Smooth muscle cell (in vitro differentiated cells): Measurements from ENCODE around the gene TNS1. TPM values are rescaled to one million over a fixed set of nuclear protein-coding genes. Genes with fewer than 3 reads are reported as not detected.

Experiments
- DNase-seq: peaks from one replicate; lab custom pipeline; 2025; ENCODE audit not compliant: unreplicated experiment; lab: John Stamatoyannopoulos, UW
- H2AFZ ChIP-seq: fragments of 200-600 bp; sonication (generic); 2 replicates; pipeline ENCODE4 v1.6.0; 2016; ENCODE audit warnings: antibody characterized with exemption, low read depth, mild to moderate bottlenecking
- H3F3A ChIP-seq: fragments of 200-600 bp; sonication (generic); 2 replicates; pipeline ENCODE4 v1.6.0; 2017; ENCODE audit warnings: antibody characterized with exemption, low read depth
- H3K27ac ChIP-seq: fragments of 200-600 bp; sonication (generic); 2 replicates; pipeline ENCODE4 v1.5.1; 2016; ENCODE audit warnings: low read depth, mild to moderate bottlenecking
- H3K27me3 ChIP-seq: fragments of 200-600 bp; sonication (generic); 2 replicates; pipeline ENCODE4 v1.6.1; 2016; ENCODE audit warnings: low read depth, mild to moderate bottlenecking
- H3K36me3 ChIP-seq: fragments of 200-600 bp; sonication (generic); 2 replicates; pipeline ENCODE4 v1.5.1; 2016; ENCODE audit warnings: low read depth
- H3K4me1 ChIP-seq: fragments of 200-600 bp; sonication (generic); 2 replicates; pipeline ENCODE4 v1.5.1; 2016; ENCODE audit warnings: low read depth
- H3K4me2 ChIP-seq: fragments of 200-600 bp; sonication (generic); 2 replicates; pipeline ENCODE4 v1.6.0; 2016; ENCODE audit warnings: mild to moderate bottlenecking
- H3K4me3 ChIP-seq: fragments of 200-600 bp; sonication (generic); 2 replicates; pipeline ENCODE4 v1.5.1; 2016; ENCODE audit warnings: mild to moderate bottlenecking
- H3K79me2 ChIP-seq: fragments of 200-600 bp; sonication (generic); 2 replicates; pipeline ENCODE4 v1.6.0; 2016; ENCODE audit warnings: low read depth, mild to moderate bottlenecking
- H3K9ac ChIP-seq: fragments of 200-600 bp; sonication (generic); 2 replicates; pipeline ENCODE4 v1.6.0; 2016; ENCODE audit warnings: low read depth
- H3K9me3 ChIP-seq: fragments of 200-600 bp; sonication (generic); replicated peaks from 2 replicates; pipeline ENCODE4 v1.5.1; 2016; ENCODE audit warnings: low read depth
- H4K20me1 ChIP-seq: fragments of 200-600 bp; sonication (generic); 2 replicates; pipeline ENCODE4 v1.6.0; 2016; ENCODE audit warnings: low read depth
- CTCF ChIP-seq: fragments of 200-600 bp; sonication (generic); IDR thresholded peaks from 2 replicates; pipeline ENCODE4 v1.5.1; 2017; ENCODE audit warnings: borderline replicate concordance, mild to moderate bottlenecking, antibody characterized with exemption; ENCODE audit not compliant: insufficient read depth, poor library complexity, severe bottlenecking
- WGBS: methylation state at CpG from one replicate; pipeline ENCODE4 v1.1.7; 2016; ENCODE audit warnings: low lambda C conversion rate; 5-methylcytosine and 5-hydroxymethylcytosine counted together
- polyA plus RNA-seq: library from polyadenylated mRNA; unstranded; fragments of >200 nt; fragmentation: Nextera tagmentation; extraction: Ambion mirVana; gene quantifications from 2 replicates; pipeline ENCODE4 v1.2.1, GENCODE V29; 2016
- total RNA-seq: library from RNA; depleted of rRNA; stranded (reverse); fragments of >200 nt; gene quantifications from 2 replicates; pipeline ENCODE4 v1.2.3, GENCODE V29; 2014

The TNS1 gene
- total and polyA plus RNA-seq, 2 experiments from 2014 or later, result 52.3 to 61.5 TPM

GRCh38 chr2:218022851-218023530 lies 20.2 kb upstream of the TNS1 start:
- H3F3A ChIP-seq, result no peaks in the 10 kb centered on the region
- DNase-seq, result no peak
- no peaks in the 10 kb centered on the region for H3K79me2 ChIP-seq
- TF ChIP-seq CTCF, result no peak
- WGBS, result 92% methylated on average over 7 of the region's 7 CpGs
- no peak overlapping the region for H3K4me3 ChIP-seq
- H3K36me3 ChIP-seq, result no peaks in the 10 kb centered on the region
- H3K9ac ChIP-seq, result no peak overlapping the region
- no peaks in the 10 kb centered on the region for H3K27me3 ChIP-seq
- H3K4me2 ChIP-seq, result no peak overlapping the region
- H3K27ac ChIP-seq, result no peak overlapping the region
- no peaks in the 10 kb centered on the region for H3K9me3 ChIP-seq
- H2AFZ ChIP-seq, result no peak overlapping the region
- peaks cover 17% of the 10 kb centered on the region for H3K4me1 ChIP-seq
- no peaks in the 10 kb centered on the region for H4K20me1 ChIP-seq

GRCh38 chr2:218022131-218022850 lies 19.5 kb upstream of the TNS1 start:
- Histone ChIP-seq H3K27ac (no peak overlapping the region), H4K20me1 (no peaks in the 10 kb centered on the region), H3K9ac (no peak overlapping the region), H2AFZ (no peak overlapping the region), H3K36me3 (no peaks in the 10 kb centered on the region), H3K27me3 (no peaks in the 10 kb centered on the region), H3F3A (no peaks in the 10 kb centered on the region), H3K4me3 (no peak overlapping the region), H3K4me2 (no peak overlapping the region), H3K79me2 (no peaks in the 10 kb centered on the region), H3K9me3 (no peaks in the 10 kb centered on the region), H3K4me1 (peaks cover 17% of the 10 kb centered on the region)
- no peak for DNase-seq
- no peak for TF ChIP-seq CTCF
- 95% methylated on average over 9 of the region's 10 CpGs for WGBS

- no peaks in the 10 kb centered on the region for H3K36me3 ChIP-seq
- H3K27ac ChIP-seq, result no peak overlapping the region
- H3K4me1 ChIP-seq, result peaks cover 17% of the 10 kb centered on the region
- TF ChIP-seq CTCF, result no peak
- H3K9ac ChIP-seq, result no peak overlapping the region
- H3K79me2 ChIP-seq, result no peaks in the 10 kb centered on the region
- H3K9me3 ChIP-seq, result no peaks in the 10 kb centered on the region
- H4K20me1 ChIP-seq, result no peaks in the 10 kb centered on the region
- no peaks in the 10 kb centered on the region for H3F3A ChIP-seq
- 90% methylated on average over 12 of the region's 12 CpGs for WGBS
- H2AFZ ChIP-seq, result no peak overlapping the region
- no peak for DNase-seq
- no peaks in the 10 kb centered on the region for H3K27me3 ChIP-seq
- H3K4me3 ChIP-seq, result no peak overlapping the region
- H3K4me2 ChIP-seq, result no peak overlapping the region
Measured at GRCh38 chr2:218021536-218022071, 18.8 kb upstream of the TNS1 start.
